WTC11 (cell line): ENCODE measurements around the gene CD163.

ENCODE experiments used
- CBFB ChIP-seq: sonication (generic); formaldehyde crosslinking; IDR thresholded peaks from 2 replicates; pipeline ENCODE4 v1.8.1; 2022; ENCODE audit warnings: mild to moderate bottlenecking, low read depth, missing genetic modification reagents
- NFYB ChIP-seq: sonication (generic); formaldehyde crosslinking; conservative IDR thresholded peaks from 2 replicates; pipeline ENCODE4 v1.8.0; 2022; ENCODE audit warnings: low read depth, missing genetic modification reagents
- ZNF671 ChIP-seq: fragments of 250-450 bp; sonication (Bioruptor Pico); IDR thresholded peaks from 2 replicates; pipeline ENCODE4 v1.8.0; 2021; ENCODE audit warnings: mild to moderate bottlenecking
- TF ChIP-seq, protein P1 (sequence below): fragments of 200-600 bp; IDR thresholded peaks from 2 replicates; pipeline ENCODE4 v1.8.0; 2022; ENCODE audit warnings: antibody characterized with exemption
- TF ChIP-seq, protein P2 (sequence below): sonication (generic); formaldehyde crosslinking; IDR thresholded peaks from 2 replicates; pipeline ENCODE4 v1.8.1; 2023; ENCODE audit warnings: mild to moderate bottlenecking, missing genetic modification reagents, moderate library complexity
- TF ChIP-seq, protein P3 (sequence below): sonication (generic); formaldehyde crosslinking; IDR thresholded peaks from 2 replicates; pipeline ENCODE4 v1.8.1; 2023; ENCODE audit warnings: mild to moderate bottlenecking, missing genetic modification reagents

DNA sequence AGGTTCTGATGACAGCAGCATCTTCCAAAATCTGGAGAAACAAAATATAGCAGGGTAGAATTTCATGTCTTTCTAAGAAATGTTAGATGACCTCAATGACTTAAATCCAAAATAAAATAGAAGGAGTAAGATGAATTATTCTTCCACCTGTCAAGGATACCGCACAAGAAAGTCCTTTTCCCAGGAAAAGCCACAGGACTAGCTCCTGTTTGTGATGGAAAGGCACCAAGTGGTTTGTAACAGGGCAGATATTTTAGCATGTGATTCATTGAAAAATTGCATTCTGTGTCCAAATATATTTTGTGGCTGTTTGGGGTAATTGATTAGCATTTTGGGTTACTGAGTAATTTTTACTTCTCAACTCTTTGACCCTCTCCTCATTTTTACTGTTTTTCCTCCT lies 62.4 kb downstream of the CD163 start:
- TF ChIP-seq NFYB (CRISPR knock-in tag) (no peak), CBFB (no peak), ZNF671 (CRISPR knock-in tag) (no peak)
- TF ChIP-seq, protein P1, sequence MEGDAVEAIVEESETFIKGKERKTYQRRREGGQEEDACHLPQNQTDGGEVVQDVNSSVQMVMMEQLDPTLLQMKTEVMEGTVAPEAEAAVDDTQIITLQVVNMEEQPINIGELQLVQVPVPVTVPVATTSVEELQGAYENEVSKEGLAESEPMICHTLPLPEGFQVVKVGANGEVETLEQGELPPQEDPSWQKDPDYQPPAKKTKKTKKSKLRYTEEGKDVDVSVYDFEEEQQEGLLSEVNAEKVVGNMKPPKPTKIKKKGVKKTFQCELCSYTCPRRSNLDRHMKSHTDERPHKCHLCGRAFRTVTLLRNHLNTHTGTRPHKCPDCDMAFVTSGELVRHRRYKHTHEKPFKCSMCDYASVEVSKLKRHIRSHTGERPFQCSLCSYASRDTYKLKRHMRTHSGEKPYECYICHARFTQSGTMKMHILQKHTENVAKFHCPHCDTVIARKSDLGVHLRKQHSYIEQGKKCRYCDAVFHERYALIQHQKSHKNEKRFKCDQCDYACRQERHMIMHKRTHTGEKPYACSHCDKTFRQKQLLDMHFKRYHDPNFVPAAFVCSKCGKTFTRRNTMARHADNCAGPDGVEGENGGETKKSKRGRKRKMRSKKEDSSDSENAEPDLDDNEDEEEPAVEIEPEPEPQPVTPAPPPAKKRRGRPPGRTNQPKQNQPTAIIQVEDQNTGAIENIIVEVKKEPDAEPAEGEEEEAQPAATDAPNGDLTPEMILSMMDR = no peak
- TF ChIP-seq, protein P2, sequence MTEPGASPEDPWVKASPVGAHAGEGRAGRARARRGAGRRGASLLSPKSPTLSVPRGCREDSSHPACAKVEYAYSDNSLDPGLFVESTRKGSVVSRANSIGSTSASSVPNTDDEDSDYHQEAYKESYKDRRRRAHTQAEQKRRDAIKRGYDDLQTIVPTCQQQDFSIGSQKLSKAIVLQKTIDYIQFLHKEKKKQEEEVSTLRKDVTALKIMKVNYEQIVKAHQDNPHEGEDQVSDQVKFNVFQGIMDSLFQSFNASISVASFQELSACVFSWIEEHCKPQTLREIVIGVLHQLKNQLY (CRISPR knock-in tag) = no peak
- TF ChIP-seq, protein P3, sequence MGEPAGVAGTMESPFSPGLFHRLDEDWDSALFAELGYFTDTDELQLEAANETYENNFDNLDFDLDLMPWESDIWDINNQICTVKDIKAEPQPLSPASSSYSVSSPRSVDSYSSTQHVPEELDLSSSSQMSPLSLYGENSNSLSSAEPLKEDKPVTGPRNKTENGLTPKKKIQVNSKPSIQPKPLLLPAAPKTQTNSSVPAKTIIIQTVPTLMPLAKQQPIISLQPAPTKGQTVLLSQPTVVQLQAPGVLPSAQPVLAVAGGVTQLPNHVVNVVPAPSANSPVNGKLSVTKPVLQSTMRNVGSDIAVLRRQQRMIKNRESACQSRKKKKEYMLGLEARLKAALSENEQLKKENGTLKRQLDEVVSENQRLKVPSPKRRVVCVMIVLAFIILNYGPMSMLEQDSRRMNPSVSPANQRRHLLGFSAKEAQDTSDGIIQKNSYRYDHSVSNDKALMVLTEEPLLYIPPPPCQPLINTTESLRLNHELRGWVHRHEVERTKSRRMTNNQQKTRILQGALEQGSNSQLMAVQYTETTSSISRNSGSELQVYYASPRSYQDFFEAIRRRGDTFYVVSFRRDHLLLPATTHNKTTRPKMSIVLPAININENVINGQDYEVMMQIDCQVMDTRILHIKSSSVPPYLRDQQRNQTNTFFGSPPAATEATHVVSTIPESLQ (CRISPR knock-in tag) = no peak
